PC-9 (cell line): ENCODE data around the gene COL4A2. TPM values are rescaled to one million over a fixed set of nuclear protein-coding genes. Genes with fewer than 3 reads are reported as not detected.

ENCODE experiments used
- BruUV-seq: library from RNA; stranded (reverse); fragments of 400-500 nt; replicated peaks from 2 replicates; lab custom pipeline; 2021; lab: Mats Ljungman, UMichigan
- CTCF ChIA-PET: fragments of 300-600 bp; sonication (Branson Sonifier 250); formaldehyde crosslinking; loops from one replicate; lab custom pipeline; 2022; ENCODE audit warnings: antibody characterized with exemption; lab: Charles Lee
- POLR2A ChIA-PET: fragments of 300-600 bp; sonication (Branson Sonifier 250); formaldehyde crosslinking; loops from one replicate; lab custom pipeline; 2022; ENCODE audit warnings: antibody characterized with exemption; ENCODE audit not compliant: unreplicated experiment; lab: Charles Lee
- DNase-seq, 2 experiments: peaks; one replicate each; pipeline versions ENCODE4 v3.0.0 to v3.0.0-alpha.2; 2015 to 2022; ENCODE audit warnings: mixed read lengths in 1 of 2
- H2AFZ ChIP-seq: fragments of 200-600 bp; sonication (generic); 2 replicates; pipeline ENCODE4 v1.8.1; 2017; ENCODE audit warnings: antibody characterized with exemption
- H3F3A ChIP-seq: fragments of 200-600 bp; sonication (generic); 2 replicates; pipeline ENCODE4 v1.8.1; 2017; ENCODE audit warnings: antibody characterized with exemption, mild to moderate bottlenecking, low read depth; ENCODE audit not compliant: insufficient read depth
- H3K27ac ChIP-seq: fragments of 200-600 bp; sonication (generic); 2 replicates; pipeline ENCODE4 v1.6.1; 2016; ENCODE audit warnings: mixed run types
- H3K27me3 ChIP-seq: fragments of 200-600 bp; sonication (generic); 2 replicates; pipeline ENCODE4 v1.6.1; 2016; ENCODE audit warnings: low read depth, mixed run types; ENCODE audit not compliant: insufficient read depth
- H3K36me3 ChIP-seq: fragments of 200-600 bp; sonication (generic); 2 replicates; pipeline ENCODE4 v1.6.1; 2016; ENCODE audit warnings: low read depth, mixed run types
- H3K4me1 ChIP-seq: fragments of 200-600 bp; sonication (generic); replicated peaks from 2 replicates; pipeline ENCODE4 v1.6.1; 2016; ENCODE audit warnings: mixed run types; ENCODE audit not compliant: insufficient read depth
- H3K4me2 ChIP-seq: fragments of 200-600 bp; sonication (generic); 2 replicates; pipeline ENCODE4 v1.6.1; 2017; ENCODE audit warnings: mixed run types
- H3K4me3 ChIP-seq: fragments of 200-600 bp; sonication (generic); 2 replicates; pipeline ENCODE4 v1.6.1; 2016; ENCODE audit warnings: mixed run types
- H3K79me2 ChIP-seq: fragments of 200-600 bp; sonication (generic); 2 replicates; pipeline ENCODE4 v1.6.1; 2017; ENCODE audit warnings: low read depth, mixed run types
- H3K9me2 ChIP-seq: fragments of 200-600 bp; sonication (generic); 2 replicates; pipeline ENCODE4 v1.8.1; 2017; ENCODE audit warnings: mild to moderate bottlenecking; ENCODE audit not compliant: insufficient read depth
- H3K9me3 ChIP-seq: fragments of 200-600 bp; sonication (generic); 2 replicates; pipeline ENCODE4 v1.8.1; 2016; ENCODE audit warnings: low read depth; ENCODE audit not compliant: insufficient read depth
- H4K20me1 ChIP-seq: fragments of 200-600 bp; sonication (generic); 2 replicates; pipeline ENCODE4 v1.8.1; 2017; ENCODE audit not compliant: insufficient read depth
- EZH2 ChIP-seq: fragments of 200-600 bp; sonication (generic); IDR thresholded peaks from 2 replicates; pipeline ENCODE4 v1.8.0; 2017; ENCODE audit warnings: antibody characterized with exemption, low read depth
- intact Hi-C: fragments of 100-400 bp; cut with micrococcal nuclease; formaldehyde crosslinking; loops from one replicate; pipeline ENCODE4 v1.10.0; 2022; ENCODE audit not compliant: unreplicated experiment
- total RNA-seq: library from RNA; stranded (reverse); gene quantifications from 2 replicates; pipeline ENCODE4 v1.2.3, GENCODE V29; 2021
- TF ChIP-seq, protein P1 (sequence below): fragments of 200-600 bp; sonication (generic); conservative IDR thresholded peaks from 2 replicates; pipeline ENCODE4 v1.6.1; 2017; ENCODE audit warnings: mixed run types, antibody characterized with exemption, mild to moderate bottlenecking, moderate library complexity

COL4A2 gene
- total RNA-seq, 1 experiment from 2014 or later: 1.2 TPM

DNA sequence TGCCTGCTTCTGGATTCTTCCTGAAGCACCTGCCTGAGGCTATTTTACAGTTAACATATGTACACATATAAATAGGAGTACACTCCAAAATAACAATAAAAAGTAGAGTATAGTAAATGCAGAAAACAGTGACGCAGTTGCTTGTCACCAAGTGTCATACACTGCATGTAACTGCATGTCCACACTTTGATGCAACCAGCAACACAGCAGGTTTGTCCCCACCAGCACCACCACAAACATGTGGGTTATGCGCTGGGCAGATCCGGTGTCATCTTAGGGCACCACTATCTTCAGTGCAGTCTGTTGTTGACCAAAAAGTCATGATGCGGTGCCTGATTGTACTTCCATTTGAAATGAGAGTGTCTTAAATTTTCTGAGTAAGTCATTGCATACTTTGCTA is 51.3 kb downstream of the COL4A2 start:
- H3K79me2 ChIP-seq: no peaks in the 10 kb centered on the region
- CTCF ChIA-PET: interaction anchor here (0.6 kb wide), 1 partner anchor 643 kb away, joined by 3 read pairs; no protein-coding TSS in a partner anchor
- no peaks in the 10 kb centered on the region for H4K20me1 ChIP-seq

DNA sequence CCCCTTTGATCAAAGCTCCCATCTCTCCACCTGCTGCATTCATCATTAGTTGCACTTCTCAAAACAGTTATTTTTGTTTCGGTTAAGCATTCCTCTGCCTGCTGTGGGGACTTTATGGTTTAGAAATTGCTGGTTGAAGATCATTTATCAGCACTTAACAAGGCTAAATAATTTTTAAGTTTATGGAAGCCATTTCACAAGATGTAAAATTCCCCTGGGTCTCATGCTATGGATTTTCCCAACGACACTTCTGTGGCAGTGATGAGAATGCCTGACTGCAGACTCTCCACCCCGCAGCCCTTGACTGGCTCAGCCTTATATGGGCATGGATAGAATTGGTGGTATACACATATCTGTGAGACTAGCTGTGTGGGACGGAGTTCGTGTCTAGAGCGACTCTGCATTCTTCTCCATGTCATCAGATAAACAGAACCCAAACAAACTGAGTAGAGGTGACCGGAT is 52.8 kb downstream of the COL4A2 start:
- BruUV-seq: no TSS peak
- no peaks in the 10 kb centered on the region for H3F3A ChIP-seq
- intact Hi-C loops: no loop called here
- no peak for DNase-seq
- H3K4me3 ChIP-seq: no peak overlapping the region
- no peak overlapping the region for H3K27ac ChIP-seq
- H3K79me2 ChIP-seq: no peaks in the 10 kb centered on the region
- H3K4me2 ChIP-seq: no peak overlapping the region
- H2AFZ ChIP-seq: no peak overlapping the region
- no peaks in the 10 kb centered on the region for H3K9me3 ChIP-seq
- H4K20me1 ChIP-seq: no peaks in the 10 kb centered on the region
- no peaks in the 10 kb centered on the region for H3K36me3 ChIP-seq
- H3K9me2 ChIP-seq: no peaks in the 10 kb centered on the region
- ChIA-PET POLR2A (no interaction called here), CTCF (no interaction called here)
- H3K27me3 ChIP-seq: no peaks in the 10 kb centered on the region
- H3K4me1 ChIP-seq: no peaks in the 10 kb centered on the region
- TF ChIP-seq, protein P1, sequence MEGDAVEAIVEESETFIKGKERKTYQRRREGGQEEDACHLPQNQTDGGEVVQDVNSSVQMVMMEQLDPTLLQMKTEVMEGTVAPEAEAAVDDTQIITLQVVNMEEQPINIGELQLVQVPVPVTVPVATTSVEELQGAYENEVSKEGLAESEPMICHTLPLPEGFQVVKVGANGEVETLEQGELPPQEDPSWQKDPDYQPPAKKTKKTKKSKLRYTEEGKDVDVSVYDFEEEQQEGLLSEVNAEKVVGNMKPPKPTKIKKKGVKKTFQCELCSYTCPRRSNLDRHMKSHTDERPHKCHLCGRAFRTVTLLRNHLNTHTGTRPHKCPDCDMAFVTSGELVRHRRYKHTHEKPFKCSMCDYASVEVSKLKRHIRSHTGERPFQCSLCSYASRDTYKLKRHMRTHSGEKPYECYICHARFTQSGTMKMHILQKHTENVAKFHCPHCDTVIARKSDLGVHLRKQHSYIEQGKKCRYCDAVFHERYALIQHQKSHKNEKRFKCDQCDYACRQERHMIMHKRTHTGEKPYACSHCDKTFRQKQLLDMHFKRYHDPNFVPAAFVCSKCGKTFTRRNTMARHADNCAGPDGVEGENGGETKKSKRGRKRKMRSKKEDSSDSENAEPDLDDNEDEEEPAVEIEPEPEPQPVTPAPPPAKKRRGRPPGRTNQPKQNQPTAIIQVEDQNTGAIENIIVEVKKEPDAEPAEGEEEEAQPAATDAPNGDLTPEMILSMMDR: no peak
- TF ChIP-seq EZH2: no peak

More for the DNA sequence above, 51.3 kb downstream of the COL4A2 start:
- intact Hi-C loops: no loop called here
- DNase-seq: no peak
- Histone ChIP-seq H3K4me3 (no peak overlapping the region), H3K27me3 (no peaks in the 10 kb centered on the region), H3F3A (no peaks in the 10 kb centered on the region), H3K36me3 (no peaks in the 10 kb centered on the region), H3K4me2 (no peak overlapping the region), H3K9me3 (no peaks in the 10 kb centered on the region), H3K4me1 (no peaks in the 10 kb centered on the region), H3K9me2 (no peaks in the 10 kb centered on the region), H2AFZ (no peak overlapping the region), H3K27ac (no peak overlapping the region)
- TF ChIP-seq EZH2: no peak
- TF ChIP-seq, protein P1: no peak
- BruUV-seq: no TSS peak
- POLR2A ChIA-PET: no interaction called here

DNA sequence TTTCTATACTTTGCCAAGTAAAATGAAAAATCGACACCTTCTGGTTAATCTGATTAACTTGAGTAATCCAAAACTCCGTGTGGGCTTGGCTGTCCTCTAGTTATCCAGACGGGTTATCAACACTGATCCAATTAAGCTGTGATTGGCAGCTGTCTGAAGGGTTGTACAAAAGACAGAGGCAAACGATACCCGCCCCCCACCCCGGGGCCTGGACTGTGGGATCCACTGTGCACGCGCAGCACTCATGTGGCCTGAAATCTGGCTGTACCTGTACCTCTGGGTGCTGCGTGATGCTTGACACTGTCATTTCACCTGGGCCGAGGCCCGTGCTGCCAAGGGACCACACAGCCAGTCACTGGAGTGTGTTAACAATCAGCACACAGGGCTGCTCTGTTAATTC is 53.5 kb downstream of the COL4A2 start:
- no peaks in the 10 kb centered on the region for H3K27me3 ChIP-seq
- no peak overlapping the region for H3K4me2 ChIP-seq
- no peak for DNase-seq
- ChIA-PET POLR2A (interaction anchor here (0.6 kb wide), 1 partner anchor 13 kb away, joined by 3 read pairs; no protein-coding TSS in a partner anchor), CTCF (no interaction called here)
- H3K27ac ChIP-seq: no peak overlapping the region
- no peaks in the 10 kb centered on the region for H3K9me3 ChIP-seq
- no peak overlapping the region for H3K4me3 ChIP-seq
- no peaks in the 10 kb centered on the region for H3K79me2 ChIP-seq
- no peak overlapping the region for H2AFZ ChIP-seq
- intact Hi-C loops: no loop called here
- TF ChIP-seq, protein P1: no peak
- no peak for TF ChIP-seq EZH2
- no peaks in the 10 kb centered on the region for H4K20me1 ChIP-seq
- no TSS peak for BruUV-seq
- no peaks in the 10 kb centered on the region for H3K9me2 ChIP-seq
- H3F3A ChIP-seq: no peaks in the 10 kb centered on the region
- H3K36me3 ChIP-seq: no peaks in the 10 kb centered on the region
- no peaks in the 10 kb centered on the region for H3K4me1 ChIP-seq
